H1 (cell line): ENCODE data around the gene VAT1. TPM values are rescaled to one million over a fixed set of nuclear protein-coding genes. Genes with fewer than 3 reads are reported as not detected.

ENCODE experiments used
- CTCF ChIA-PET: fragments of 300-600 bp; sonication (Branson Sonifier 250); formaldehyde crosslinking; loops from one replicate; lab custom pipeline; 2021; ENCODE audit not compliant: partially characterized antibody; lab: Charles Lee
- POLR2A ChIA-PET: fragments of 300-600 bp; sonication (Branson Sonifier 250); formaldehyde crosslinking; loops from one replicate; lab custom pipeline; 2021; ENCODE audit warnings: inconsistent platforms; ENCODE audit not compliant: partially characterized antibody; lab: Charles Lee
- DNase-seq, 2 experiments: peaks; one replicate each; pipeline versions ENCODE4 v3.0.0 to v3.0.0-alpha.2; 2010 to 2022; ENCODE audit warnings: low spot score in 2 of 2, low read depth in 1 of 2, mixed read lengths in 1 of 2
- FAIRE-seq: peaks from 2 replicates; lab custom pipeline; 2011; peaks lifted over from hg19 to GRCh38; lab: Jason Lieb, UNC
- H2AFZ ChIP-seq: 2 replicates; pipeline ENCODE4 v1.8.1; 2012; ENCODE audit warnings: low read length, inconsistent platforms
- H2AK5ac ChIP-seq: 2 replicates; pipeline ENCODE4 v1.6.1; 2013; ENCODE audit warnings: low read depth, low read length
- H2BK120ac ChIP-seq: replicated peaks from 2 replicates; pipeline ENCODE3; 2013; ENCODE audit warnings: low read depth, low read length, inconsistent platforms
- H2BK12ac ChIP-seq: 2 replicates; pipeline ENCODE4 v1.6.1; 2013; ENCODE audit warnings: low read depth, low read length
- H2BK15ac ChIP-seq: 2 replicates; pipeline ENCODE4 v1.6.1; 2013; ENCODE audit warnings: low read length
- H2BK20ac ChIP-seq: 2 replicates; pipeline ENCODE4 v1.6.1; 2013; ENCODE audit warnings: low read length
- H2BK5ac ChIP-seq: 2 replicates; pipeline ENCODE4 v1.6.1; 2013; ENCODE audit warnings: low read depth, low read length
- H3K14ac ChIP-seq: 2 replicates; pipeline ENCODE4 v1.6.1; 2013; ENCODE audit warnings: inconsistent platforms; ENCODE audit not compliant: insufficient read length
- H3K18ac ChIP-seq: 2 replicates; pipeline ENCODE4 v1.6.1; 2013; ENCODE audit warnings: low read length; ENCODE audit errors: extremely low read depth
- H3K23ac ChIP-seq: 2 replicates; pipeline ENCODE4 v1.6.1; 2013; ENCODE audit warnings: inconsistent platforms; ENCODE audit not compliant: insufficient read length
- H3K23me2 ChIP-seq: 2 replicates; pipeline ENCODE4 v1.6.1; 2013; ENCODE audit warnings: low read depth, low read length
- H3K27ac ChIP-seq: 2 replicates; pipeline ENCODE4 v1.6.1; 2011; ENCODE audit warnings: low read depth, low read length, inconsistent platforms
- H3K27me3 ChIP-seq, 4 experiments: replicated peaks in 1 of 4; 1 replicate in 1 of 4; 2 replicates in 3 of 4; pipeline versions ENCODE4 v1.6.1 to v1.8.1; 2011 to 2013; ENCODE audit warnings: low read length in 3 of 4, mild to moderate bottlenecking in 3 of 4, inconsistent platforms in 2 of 4, mixed read lengths in 2 of 4, moderate library complexity in 1 of 4; ENCODE audit not compliant: control insufficient read depth in 3 of 4, insufficient read depth in 3 of 4; ENCODE audit errors: extremely low read depth in 1 of 4
- H3K36me3 ChIP-seq, 4 experiments: 2 replicates each; pipeline versions ENCODE4 v1.6.1 to v1.8.1; 2011 to 2013; ENCODE audit warnings: mild to moderate bottlenecking in 4 of 4, low read length in 3 of 4, moderate library complexity in 2 of 4, control low read depth in 1 of 4, inconsistent platforms in 1 of 4; ENCODE audit not compliant: insufficient read depth in 4 of 4, control insufficient read depth in 2 of 4
- H3K4ac ChIP-seq: replicated peaks from 2 replicates; pipeline ENCODE3; 2013; ENCODE audit warnings: low read length, low read depth, mixed read lengths, inconsistent platforms; ENCODE audit not compliant: insufficient read length
- H3K4me1 ChIP-seq, 4 experiments: replicated peaks in 1 of 4; 1 replicate in 1 of 4; 2 replicates in 3 of 4; pipeline versions ENCODE4 v1.6.1 to v1.8.1; 2011 to 2013; ENCODE audit warnings: low read length in 3 of 4, inconsistent platforms in 2 of 4, mixed read lengths in 1 of 4; ENCODE audit not compliant: insufficient read depth in 4 of 4, control insufficient read depth in 3 of 4
- H3K4me2 ChIP-seq, 2 experiments: 2 replicates each; pipeline versions ENCODE4 v1.6.1 to v1.8.1; 2011 to 2013; ENCODE audit warnings: low read depth in 2 of 2, low read length in 2 of 2, control low read depth in 1 of 2, inconsistent platforms in 1 of 2, mild to moderate bottlenecking in 1 of 2; ENCODE audit not compliant: insufficient read depth in 1 of 2
- H3K4me3 ChIP-seq, 4 experiments: fragments of 200-600, 300-600 bp in 1 of 4; sonication (generic), shearing (Covaris generic), sonication (Bioruptor Twin) in 1 of 4; 2 replicates each; pipeline versions ENCODE4 v1.5.1 to v1.8.1; 2011 to 2016; ENCODE audit warnings: low read length in 4 of 4, low read depth in 3 of 4, control low read depth in 2 of 4, inconsistent platforms in 2 of 4, mild to moderate bottlenecking in 2 of 4, mixed read lengths in 1 of 4, moderate library complexity in 1 of 4; ENCODE audit not compliant: insufficient read depth in 2 of 4; ENCODE audit errors: extremely low read depth in 1 of 4
- H3K56ac ChIP-seq: replicated peaks from 2 replicates; pipeline ENCODE3; 2013; ENCODE audit warnings: low read depth, mild to moderate bottlenecking, mixed read lengths, low read length, inconsistent platforms; ENCODE audit not compliant: insufficient read length
- H3K79me1 ChIP-seq: 2 replicates; pipeline ENCODE4 v1.6.1; 2013; ENCODE audit warnings: low read depth, low read length, control low read depth
- H3K79me2 ChIP-seq, 2 experiments: 2 replicates each; pipeline versions ENCODE4 v1.6.1 to v1.8.1; 2012 to 2013; ENCODE audit warnings: low read length in 2 of 2, mild to moderate bottlenecking in 2 of 2, inconsistent platforms in 1 of 2; ENCODE audit not compliant: insufficient read depth in 2 of 2, control insufficient read depth in 1 of 2
- H3K9ac ChIP-seq, 4 experiments: replicated peaks in 1 of 4; 1 replicate in 1 of 4; 2 replicates in 3 of 4; pipeline versions ENCODE4 v1.6.1 to v1.8.1; 2011 to 2013; ENCODE audit warnings: low read depth in 3 of 4, low read length in 3 of 4, control low read depth in 2 of 4, mild to moderate bottlenecking in 2 of 4, moderate library complexity in 2 of 4, inconsistent platforms in 1 of 4; ENCODE audit errors: extremely low read depth in 1 of 4
- H3K9me3 ChIP-seq, 2 experiments: 2 replicates each; pipeline versions ENCODE4 v1.6.1 to v1.8.1; 2012 to 2013; ENCODE audit warnings: mild to moderate bottlenecking in 2 of 2, moderate library complexity in 2 of 2, control low read depth in 1 of 2, inconsistent platforms in 1 of 2, low read depth in 1 of 2, low read length in 1 of 2, mixed read lengths in 1 of 2; ENCODE audit not compliant: insufficient read depth in 2 of 2
- H4K20me1 ChIP-seq, 2 experiments: replicated peaks in 1 of 2; 2 replicates each; pipeline versions ENCODE3 to v1.8.1; 2011 to 2013; ENCODE audit warnings: inconsistent platforms in 2 of 2, low read length in 2 of 2, mild to moderate bottlenecking in 1 of 2; ENCODE audit not compliant: insufficient read depth in 2 of 2, control insufficient read depth in 1 of 2
- H4K5ac ChIP-seq: 2 replicates; pipeline ENCODE4 v1.6.1; 2013; ENCODE audit warnings: low read length, low read depth, mixed read lengths, inconsistent platforms; ENCODE audit not compliant: insufficient read length
- H4K8ac ChIP-seq: 2 replicates; pipeline ENCODE4 v1.8.0; 2013; ENCODE audit warnings: mild to moderate bottlenecking, moderate library complexity, low read length, inconsistent platforms; ENCODE audit not compliant: insufficient read depth; ENCODE audit errors: extremely low read depth
- H4K91ac ChIP-seq: replicated peaks from 2 replicates; pipeline ENCODE3; 2013; ENCODE audit warnings: low read length, mixed read lengths, inconsistent platforms; ENCODE audit not compliant: insufficient read length
- BCL11A ChIP-seq, 2 experiments: IDR thresholded peaks; one replicate each; pipeline ENCODE4 v1.6.1; 2011; ENCODE audit warnings: low read depth in 2 of 2, low read length in 2 of 2, mild to moderate bottlenecking in 2 of 2
- BRCA1 ChIP-seq: IDR thresholded peaks from 2 replicates; pipeline ENCODE4 v1.6.1; 2012; ENCODE audit warnings: low read depth, low read length, improper control_type of control experiment
- CTBP2 ChIP-seq: IDR thresholded peaks from 2 replicates; pipeline ENCODE4 v1.7.0; 2011; ENCODE audit warnings: borderline replicate concordance, mild to moderate bottlenecking, moderate library complexity, mixed read lengths, low read length; ENCODE audit not compliant: insufficient read depth, insufficient read length
- EP300 ChIP-seq, 2 experiments: IDR thresholded peaks; 1 replicate in 1 of 2; 2 replicates in 1 of 2; pipeline ENCODE4 v1.6.1; 2011 to 2012; ENCODE audit warnings: low read depth in 2 of 2, low read length in 2 of 2, mild to moderate bottlenecking in 2 of 2, borderline replicate concordance in 1 of 2, inconsistent platforms in 1 of 2, moderate library complexity in 1 of 2
- GABPA ChIP-seq: IDR thresholded peaks from 2 replicates; pipeline ENCODE4 v1.6.1; 2011; ENCODE audit warnings: mild to moderate bottlenecking, low read length, moderate library complexity, borderline replicate concordance; ENCODE audit not compliant: insufficient read depth
- KDM1A ChIP-seq: fragments of 200-600, 300-600 bp; sonication (generic); IDR thresholded peaks from 2 replicates; pipeline ENCODE4 v1.7.1; 2016; ENCODE audit warnings: mild to moderate bottlenecking, low read length, borderline replicate concordance
- MAFK ChIP-seq: IDR thresholded peaks from 2 replicates; pipeline ENCODE4 v1.6.1; 2012; ENCODE audit warnings: low read depth, mild to moderate bottlenecking, improper control_type of control experiment, low read length
- NRF1 ChIP-seq: IDR thresholded peaks from 2 replicates; pipeline ENCODE4 v1.6.1; 2011; ENCODE audit warnings: mild to moderate bottlenecking, low read depth, low read length, improper control_type of control experiment
- RBBP5 ChIP-seq: IDR thresholded peaks from 2 replicates; pipeline ENCODE4 v1.7.1; 2012; ENCODE audit warnings: low read depth, mild to moderate bottlenecking, inconsistent platforms, low read length, moderate library complexity, borderline replicate concordance
- RFX5 ChIP-seq: IDR thresholded peaks from 2 replicates; pipeline ENCODE4 v1.6.1; 2011; ENCODE audit warnings: low read depth, low read length, improper control_type of control experiment, borderline replicate concordance
- SP4 ChIP-seq: IDR thresholded peaks from 2 replicates; pipeline ENCODE4 v1.6.1; 2012; ENCODE audit warnings: low read length, inconsistent platforms
- TAF1 ChIP-seq: IDR thresholded peaks from 2 replicates; pipeline ENCODE4 v1.6.1; 2011; ENCODE audit warnings: mild to moderate bottlenecking, low read depth, low read length
- TCF12 ChIP-seq: IDR thresholded peaks from 2 replicates; pipeline ENCODE4 v1.6.1; 2011; ENCODE audit warnings: low read depth, mild to moderate bottlenecking, low read length
- WGBS, 2 experiments: shearing (Covaris generic) in 1 of 2; methylation state at CpG; one replicate each; pipeline versions ENCODE4 v1.1.6 to v1.1.7; 2013 to 2015; ENCODE audit warnings: low lambda C conversion rate in 2 of 2, mixed read lengths in 2 of 2, inconsistent platforms in 1 of 2, low coverage in 1 of 2, missing lambda C conversion rate in 1 of 2; ENCODE audit not compliant: insufficient replicate concordance in 2 of 2, insufficient coverage in 1 of 2, insufficient read length in 1 of 2; ENCODE audit errors: extremely low coverage in 1 of 2, missing lambda C conversion rate in 1 of 2; 5-methylcytosine and 5-hydroxymethylcytosine counted together
- polyA plus RNA-seq, 7 experiments: library from polyadenylated mRNA; depleted of rRNA in 3 of 7; stranded (reverse) in 5 of 7; unstranded in 2 of 7; fragments of >200 nt in 5 of 7; fragments of 200-250 nt in 2 of 7; gene quantifications; 1 replicate in 5 of 7; 2 replicates in 1 of 7; 4 replicates in 1 of 7; pipeline versions ENCODE4 v1.2.1 to v1.2.3, GENCODE V29; 2011 to 2013; ENCODE audit warnings: missing spikeins in 2 of 7, mixed read lengths in 2 of 7
- total RNA-seq: library from RNA; stranded (reverse); fragmentation: NEBNext Ultra II Directional; extraction: Animal tissue kit (Norgen Biotek cat#: 25700); gene quantifications from 2 replicates; pipeline ENCODE4 v1.2.1, GENCODE V29; 2021

Gene VAT1
- total and polyA plus RNA-seq, 2 of the 8 experiments (the other 6 are each of a cell fraction or from before 2014, with no cell fraction given): 200 to 295 TPM

DNA sequence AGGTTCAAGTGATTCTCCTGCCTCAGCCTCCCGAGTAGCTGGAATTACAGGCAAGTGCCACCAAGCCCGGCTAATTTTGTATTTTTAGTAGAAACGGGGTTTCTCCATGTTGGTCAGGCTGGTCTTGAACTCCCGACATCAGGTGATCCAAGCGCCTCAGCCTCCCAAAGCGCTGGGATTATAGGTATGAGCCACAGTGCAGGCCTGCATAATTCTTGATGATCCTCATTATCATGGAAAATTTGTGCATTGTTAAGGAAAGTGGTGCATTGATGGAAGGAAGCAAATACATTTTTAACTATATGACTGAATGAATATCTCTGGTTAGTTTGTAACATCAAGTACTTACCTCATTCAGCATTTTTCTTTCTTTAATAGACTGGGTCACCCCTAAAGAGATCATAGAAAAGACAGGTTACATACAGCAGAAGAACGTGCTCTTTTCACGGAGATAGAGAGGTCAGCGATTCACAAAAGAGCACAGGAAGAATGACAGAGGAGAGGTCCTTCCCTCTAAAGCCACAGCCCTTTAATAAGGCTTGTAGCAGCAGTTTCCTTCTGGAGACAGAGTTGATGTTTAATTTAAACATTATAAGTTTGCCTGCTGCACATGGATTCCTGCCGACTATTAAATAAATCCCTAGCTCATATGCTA lies 40.9 kb upstream of the VAT1 start:
- Histone ChIP-seq H4K91ac (no peak overlapping the region), H3K4me1 (peaks cover 0 to 4% (median 0%) of the 10 kb centered on the region in 4 experiments; a peak in 2 of 7 replicates), H4K5ac (no peak overlapping the region), H3K36me3 (peaks cover 0 to 14% (median 2%) of the 10 kb centered on the region in 4 experiments; a peak in 3 of 8 replicates), H3K23me2 (peaks cover 3% of the 10 kb centered on the region; the same call in 1 of the 2 replicates), H3K4me3 (no peak overlapping the region), H2AK5ac (no peak overlapping the region), H2AFZ (no peak overlapping the region), H3K23ac (no peak overlapping the region), H3K4ac (no peak overlapping the region), H4K20me1 (no peaks in the 10 kb centered on the region), H3K14ac (no peak overlapping the region), H4K8ac (no peak overlapping the region), H2BK120ac (no peak overlapping the region), H3K27me3 (no peaks in the 10 kb centered on the region), H3K56ac (no peak overlapping the region), H3K79me2 (no peaks in the 10 kb centered on the region), H3K9ac (no peak overlapping the region), H3K18ac (no peak overlapping the region), H3K4me2 (no peak overlapping the region), H3K27ac (no peak overlapping the region), H2BK5ac (no peak overlapping the region), H2BK20ac (no peak overlapping the region), H3K79me1 (no peaks in the 10 kb centered on the region), H2BK15ac (no peak overlapping the region), H2BK12ac (no peak overlapping the region), H3K9me3 (no peaks in the 10 kb centered on the region)
- 79% methylated on average over 10 of the region's 10 CpGs; no CpG with 5 or more reads in 1 of the 2 experiments for WGBS, 2 experiments
- FAIRE-seq (no peak), DNase-seq (no peak)
- ChIA-PET CTCF (interaction anchor here (0.9 to 1.6 kb wide), 6 partner anchors 17 to 39 kb away, joined by 3 to 4 read pairs (median 3); no protein-coding TSS in a partner anchor), POLR2A (interaction anchor here (1.2 to 1.6 kb wide), 4 partner anchors 19 to 253 kb away, joined by 3 to 5 read pairs (median 4); partner anchors contain the start of gene BRCA1)
- TF ChIP-seq TCF12 (no peak), KDM1A (no peak), BRCA1 (no peak), RBBP5 (no peak), RFX5 (no peak), NRF1 (no peak), CTBP2 (no peak), EP300 (IDR thresholded peaks at IDR 0.05; ENCODE audit: borderline replicate concordance in 1 of 2, low read depth in 2 of 2, low read length in 2 of 2) (no peak), TAF1 (no peak), BCL11A (IDR thresholded peaks at IDR 0.05; ENCODE audit: low read depth in 2 of 2, low read length in 2 of 2) (no peak), SP4 (no peak), GABPA (no peak), MAFK (no peak)
